PC-9 (cell line): ENCODE measurements around the gene PLCL2. TPM values are rescaled to one million over a fixed set of nuclear protein-coding genes. Genes with fewer than 3 reads are reported as not detected.
A peak's percentile ranks its signal among the peaks of the same experiment; 100 is the strongest.

Experiments
- BruUV-seq: library from RNA; stranded (reverse); fragments of 400-500 nt; replicated peaks from 2 replicates; lab custom pipeline; 2021; lab: Mats Ljungman, UMichigan
- CTCF ChIA-PET: fragments of 300-600 bp; sonication (Branson Sonifier 250); formaldehyde crosslinking; loops from one replicate; lab custom pipeline; 2022; ENCODE audit warnings: antibody characterized with exemption; lab: Charles Lee
- POLR2A ChIA-PET: fragments of 300-600 bp; sonication (Branson Sonifier 250); formaldehyde crosslinking; loops from one replicate; lab custom pipeline; 2022; ENCODE audit warnings: antibody characterized with exemption; ENCODE audit not compliant: unreplicated experiment; lab: Charles Lee
- DNase-seq, 2 experiments: peaks; one replicate each; pipeline versions ENCODE4 v3.0.0 to v3.0.0-alpha.2; 2015 to 2022; ENCODE audit warnings: mixed read lengths in 1 of 2
- H2AFZ ChIP-seq: fragments of 200-600 bp; sonication (generic); 2 replicates; pipeline ENCODE4 v1.8.1; 2017; ENCODE audit warnings: antibody characterized with exemption
- H3F3A ChIP-seq: fragments of 200-600 bp; sonication (generic); 2 replicates; pipeline ENCODE4 v1.8.1; 2017; ENCODE audit warnings: antibody characterized with exemption, mild to moderate bottlenecking, low read depth; ENCODE audit not compliant: insufficient read depth
- H3K27ac ChIP-seq: fragments of 200-600 bp; sonication (generic); 2 replicates; pipeline ENCODE4 v1.6.1; 2016; ENCODE audit warnings: mixed run types
- H3K27me3 ChIP-seq: fragments of 200-600 bp; sonication (generic); 2 replicates; pipeline ENCODE4 v1.6.1; 2016; ENCODE audit warnings: low read depth, mixed run types; ENCODE audit not compliant: insufficient read depth
- H3K36me3 ChIP-seq: fragments of 200-600 bp; sonication (generic); 2 replicates; pipeline ENCODE4 v1.6.1; 2016; ENCODE audit warnings: low read depth, mixed run types
- H3K4me1 ChIP-seq: fragments of 200-600 bp; sonication (generic); replicated peaks from 2 replicates; pipeline ENCODE4 v1.6.1; 2016; ENCODE audit warnings: mixed run types; ENCODE audit not compliant: insufficient read depth
- H3K4me2 ChIP-seq: fragments of 200-600 bp; sonication (generic); 2 replicates; pipeline ENCODE4 v1.6.1; 2017; ENCODE audit warnings: mixed run types
- H3K4me3 ChIP-seq: fragments of 200-600 bp; sonication (generic); 2 replicates; pipeline ENCODE4 v1.6.1; 2016; ENCODE audit warnings: mixed run types
- H3K79me2 ChIP-seq: fragments of 200-600 bp; sonication (generic); 2 replicates; pipeline ENCODE4 v1.6.1; 2017; ENCODE audit warnings: low read depth, mixed run types
- H3K9me2 ChIP-seq: fragments of 200-600 bp; sonication (generic); 2 replicates; pipeline ENCODE4 v1.8.1; 2017; ENCODE audit warnings: mild to moderate bottlenecking; ENCODE audit not compliant: insufficient read depth
- H3K9me3 ChIP-seq: fragments of 200-600 bp; sonication (generic); 2 replicates; pipeline ENCODE4 v1.8.1; 2016; ENCODE audit warnings: low read depth; ENCODE audit not compliant: insufficient read depth
- H4K20me1 ChIP-seq: fragments of 200-600 bp; sonication (generic); 2 replicates; pipeline ENCODE4 v1.8.1; 2017; ENCODE audit not compliant: insufficient read depth
- CTCF ChIP-seq: fragments of 200-600 bp; sonication (generic); conservative IDR thresholded peaks from 2 replicates; pipeline ENCODE4 v1.6.1; 2017; ENCODE audit warnings: mixed run types, antibody characterized with exemption, mild to moderate bottlenecking, moderate library complexity
- EZH2 ChIP-seq: fragments of 200-600 bp; sonication (generic); IDR thresholded peaks from 2 replicates; pipeline ENCODE4 v1.8.0; 2017; ENCODE audit warnings: antibody characterized with exemption, low read depth
- intact Hi-C: fragments of 100-400 bp; cut with micrococcal nuclease; formaldehyde crosslinking; loops from one replicate; pipeline ENCODE4 v1.10.0; 2022; ENCODE audit not compliant: unreplicated experiment
- total RNA-seq: library from RNA; stranded (reverse); gene quantifications from 2 replicates; pipeline ENCODE4 v1.2.3, GENCODE V29; 2021

The PLCL2 gene
- total RNA-seq, 1 experiment from 2014 or later: 4.6 TPM

- H3K27me3 ChIP-seq: no peaks in the 10 kb centered on the region
- no peaks in the 10 kb centered on the region for H4K20me1 ChIP-seq
- BruUV-seq: no TSS peak
- 0 out of 2 replicates have a peak overlapping the region, but pooled peaks have one; percentile 9 for H3K4me3 ChIP-seq
- H3K9me2 ChIP-seq: no peaks in the 10 kb centered on the region
- no peaks in the 10 kb centered on the region for H3K36me3 ChIP-seq
- intact Hi-C loops: no loop called here
- no peak for DNase-seq
- H3K4me2 ChIP-seq: peak overlapping the region; percentile 67
- H3K27ac ChIP-seq: no peak overlapping the region
- POLR2A ChIA-PET: no interaction called here
- no peaks in the 10 kb centered on the region for H3K9me3 ChIP-seq
- no peak for TF ChIP-seq EZH2
- TF ChIP-seq CTCF: no peak
- no peak overlapping the region for H2AFZ ChIP-seq
- no peaks in the 10 kb centered on the region for H3F3A ChIP-seq
- peaks cover 24% of the 10 kb centered on the region for H3K4me1 ChIP-seq
- no peaks in the 10 kb centered on the region for H3K79me2 ChIP-seq
- CTCF ChIA-PET: no interaction called here
Measured at GRCh38 chr3:16906682-16907081, 21.9 kb downstream of the PLCL2 start.

GRCh38 chr3:16907243-16907642 is 22.5 kb downstream of the PLCL2 start:
- TF ChIP-seq EZH2: no peak
- BruUV-seq: no TSS peak
- ChIA-PET CTCF (no interaction called here), POLR2A (no interaction called here)
- Histone ChIP-seq H4K20me1 (no peaks in the 10 kb centered on the region), H3K27ac (no peak overlapping the region), H3K4me2 (peak overlapping the region; percentile 67), H3K4me3 (no peak overlapping the region), H3K9me3 (no peaks in the 10 kb centered on the region), H2AFZ (no peak overlapping the region), H3K27me3 (no peaks in the 10 kb centered on the region), H3K9me2 (no peaks in the 10 kb centered on the region), H3F3A (no peaks in the 10 kb centered on the region), H3K4me1 (peaks cover 24% of the 10 kb centered on the region), H3K36me3 (no peaks in the 10 kb centered on the region), H3K79me2 (no peaks in the 10 kb centered on the region)
- intact Hi-C loops: no loop called here
- no peak for DNase-seq

GRCh38 chr3:16908016-16908807 is 23.5 kb downstream of the PLCL2 start:
- Histone ChIP-seq H2AFZ (no peak overlapping the region), H3K9me2 (no peaks in the 10 kb centered on the region), H3K36me3 (no peaks in the 10 kb centered on the region), H3K79me2 (no peaks in the 10 kb centered on the region), H3K4me1 (peaks cover 24% of the 10 kb centered on the region), H3K27me3 (no peaks in the 10 kb centered on the region), H3F3A (no peaks in the 10 kb centered on the region), H3K4me2 (no peak overlapping the region), H3K27ac (no peak overlapping the region), H3K9me3 (no peaks in the 10 kb centered on the region), H4K20me1 (no peaks in the 10 kb centered on the region), H3K4me3 (no peak overlapping the region)
- no TSS peak for BruUV-seq
- intact Hi-C loops: no loop called here
- DNase-seq: no peak
- CTCF ChIA-PET: no interaction called here
- TF ChIP-seq CTCF (no peak), EZH2 (no peak)
- POLR2A ChIA-PET: no interaction called here
